ENCODE results near the gene ALKBH3.

ALKBH3 gene

GRCh38 chr11:43923406-43924111 is 42.9 kb downstream of the ALKBH3 start:
- DNase-seq, result peak; percentile 50 to 69

- DNase-seq, result no peak
These were observed 43.7 kb downstream of the ALKBH3 start for GRCh38 chr11:43924112-43924855.

- no peak for DNase-seq
These were observed 44.7 kb downstream of the ALKBH3 start for GRCh38 chr11:43925063-43925931.

- DNase-seq, result no peak
These were observed 45.4 kb downstream of the ALKBH3 start for GRCh38 chr11:43925932-43926505.

DNA sequence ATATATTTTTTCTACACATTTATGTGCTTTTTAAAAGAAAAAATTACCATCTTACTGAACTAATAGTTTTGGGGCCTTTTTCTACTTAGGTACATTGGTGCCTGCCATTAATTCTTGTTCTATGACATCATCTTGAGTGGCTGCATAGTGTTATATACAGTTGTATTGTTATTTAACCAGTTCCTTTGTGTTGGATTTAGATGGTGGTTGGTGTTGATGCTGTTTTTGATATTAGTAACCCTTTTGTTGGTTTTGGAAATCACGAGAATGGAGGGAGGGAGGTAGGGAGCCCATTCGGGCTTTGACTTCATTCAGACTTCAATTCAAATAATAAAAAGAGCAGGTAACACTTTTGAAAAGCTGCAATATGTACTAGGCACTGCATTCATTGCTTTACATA is 46.4 kb downstream of the ALKBH3 start:
- DNase-seq, result no peak

GRCh38 chr11:43927925-43928707 is 47.5 kb downstream of the ALKBH3 start:
- no peak for DNase-seq

DNA sequence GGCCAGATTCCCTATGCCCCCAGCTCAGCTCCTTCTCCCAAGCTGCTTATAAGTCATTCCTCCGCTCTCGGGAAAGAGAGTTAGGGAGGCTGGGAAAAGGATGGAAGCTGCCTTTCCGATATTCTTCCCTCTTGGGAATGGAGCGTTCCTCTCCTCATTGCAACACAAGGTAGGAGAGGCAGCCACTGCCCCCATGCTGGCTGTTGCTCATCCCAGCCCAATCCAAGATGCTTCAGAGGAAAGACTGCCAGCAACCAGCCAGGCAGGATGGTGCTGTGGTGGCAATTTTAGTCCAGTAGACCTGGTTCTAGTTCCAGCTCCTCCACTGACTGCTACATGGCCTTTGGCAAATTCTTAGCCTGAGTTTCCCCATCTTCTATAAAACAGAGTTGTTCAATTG is 48.1 kb downstream of the ALKBH3 start:
- DNase-seq, result no peak

DNA sequence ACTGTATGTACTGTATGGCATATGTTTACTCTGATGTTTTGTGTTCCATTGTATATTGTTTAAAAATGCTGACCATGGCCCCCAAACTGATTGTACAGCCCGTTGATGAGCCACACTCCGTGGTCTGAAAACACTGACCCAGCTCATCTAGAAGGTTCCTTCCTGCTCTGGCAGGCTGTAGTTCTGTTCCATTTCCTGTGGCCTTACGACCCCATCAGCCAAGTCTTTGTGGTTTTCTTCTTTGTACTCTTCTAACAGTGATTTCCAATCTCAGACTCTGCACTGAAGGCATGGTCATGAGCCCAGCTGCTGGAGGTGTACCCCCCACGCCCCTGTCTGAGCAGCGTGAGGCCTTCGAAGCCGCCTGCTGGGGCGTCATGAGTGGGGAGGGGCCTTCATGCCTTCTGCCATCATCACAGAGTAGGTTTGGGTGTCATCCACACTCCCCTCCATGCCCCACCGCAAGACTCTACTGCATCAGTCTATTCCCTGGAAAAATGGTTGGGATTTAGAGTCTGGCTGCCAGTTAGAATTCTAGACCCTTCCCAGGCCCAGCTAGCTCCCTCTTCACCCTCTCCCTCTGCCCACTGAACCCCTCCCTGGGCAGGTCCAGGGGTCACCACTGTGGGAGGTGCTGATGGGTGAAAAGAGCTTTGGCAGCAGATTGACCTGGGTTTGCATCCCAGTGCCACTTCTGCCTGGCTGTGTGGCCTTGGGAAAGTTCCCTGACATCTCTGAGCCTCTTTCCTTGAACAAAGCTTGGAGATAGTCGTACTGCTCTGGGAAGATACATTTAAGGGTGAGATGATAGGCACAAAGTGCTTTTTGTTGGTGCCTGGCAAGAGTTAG is 50.5 kb downstream of the ALKBH3 start:
- DNase-seq, result no peak

- DNase-seq, result no peak
These were observed 51.0 kb downstream of the ALKBH3 start for GRCh38 chr11:43931717-43932039.

GRCh38 chr11:43933226-43933607 is 52.6 kb downstream of the ALKBH3 start:
- DNase-seq, result no peak

GRCh38 chr11:43933608-43934551 is 53.2 kb downstream of the ALKBH3 start:
- peak in 1 of 2 experiments; percentile 28 for DNase-seq

- no peak for DNase-seq
These were observed 54.2 kb downstream of the ALKBH3 start for GRCh38 chr11:43934601-43935423.

GRCh38 chr11:43935424-43935979 is 54.9 kb downstream of the ALKBH3 start:
- no peak for DNase-seq

DNA sequence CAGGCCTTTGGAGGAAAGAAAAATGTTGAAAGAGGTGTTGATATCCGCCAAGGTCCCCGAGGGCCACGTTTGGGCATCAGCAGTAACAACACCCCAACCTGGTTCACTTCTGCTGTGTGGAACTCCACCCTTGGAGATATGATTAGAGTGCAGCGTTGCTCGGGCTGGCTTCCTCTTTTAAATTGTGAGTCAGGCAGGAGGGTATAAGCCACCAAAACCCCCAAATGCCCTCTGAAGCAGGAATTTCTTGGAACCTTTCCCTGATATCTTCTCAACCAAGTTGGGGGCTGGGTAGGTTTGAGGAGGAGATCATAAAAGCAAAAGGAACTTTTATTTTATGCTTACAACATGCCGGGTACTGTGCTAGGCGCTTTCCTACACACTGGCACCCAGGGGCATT is 55.4 kb downstream of the ALKBH3 start:
- no peak for DNase-seq

DNA sequence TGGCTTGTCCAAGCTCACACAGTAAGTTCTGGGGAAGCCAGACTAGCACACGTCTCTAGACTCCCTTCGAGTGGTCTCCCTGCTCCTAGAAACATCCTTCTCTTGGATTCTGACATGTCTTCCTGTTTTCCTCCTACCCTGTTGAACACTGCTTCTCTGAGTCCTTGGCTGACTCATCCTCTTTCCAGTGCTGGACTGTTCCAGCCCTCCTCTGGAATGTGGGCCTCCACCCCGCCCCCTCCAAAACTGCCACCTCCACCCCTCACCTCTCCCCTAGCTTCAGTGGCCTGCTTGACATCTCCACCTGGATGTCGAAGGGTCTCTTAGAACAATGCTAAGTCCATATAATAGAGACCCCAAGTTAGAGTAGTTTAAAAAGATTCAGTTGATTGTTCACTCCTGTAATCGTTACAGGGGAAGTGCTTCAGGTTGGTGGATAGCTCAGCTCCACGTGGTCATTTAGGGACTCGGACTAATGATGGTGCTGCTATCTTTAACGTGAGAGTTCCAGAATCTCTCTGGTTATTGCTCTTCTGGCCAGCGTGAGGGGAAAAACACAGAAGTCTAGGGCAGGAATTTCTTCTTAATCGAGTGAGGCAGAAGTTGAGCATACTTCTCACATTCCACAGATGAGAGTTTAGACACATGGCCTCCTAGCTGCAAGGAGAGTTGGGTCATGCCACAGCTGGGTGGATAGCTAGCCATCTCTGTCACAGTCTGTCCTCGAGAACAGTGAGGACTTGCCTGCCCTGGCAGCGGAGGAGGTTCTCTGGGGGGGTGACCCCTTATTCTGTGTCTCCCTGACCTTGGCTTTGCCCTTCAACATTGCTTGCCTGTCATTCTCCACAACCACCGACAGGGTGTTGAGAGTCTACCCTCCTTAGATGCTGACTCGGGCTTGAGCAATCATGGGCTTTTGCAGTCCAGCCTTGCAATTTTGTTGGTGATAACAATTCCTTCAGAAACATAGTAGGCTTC is 57.1 kb downstream of the ALKBH3 start:
- DNase-seq, result no peak

DNA sequence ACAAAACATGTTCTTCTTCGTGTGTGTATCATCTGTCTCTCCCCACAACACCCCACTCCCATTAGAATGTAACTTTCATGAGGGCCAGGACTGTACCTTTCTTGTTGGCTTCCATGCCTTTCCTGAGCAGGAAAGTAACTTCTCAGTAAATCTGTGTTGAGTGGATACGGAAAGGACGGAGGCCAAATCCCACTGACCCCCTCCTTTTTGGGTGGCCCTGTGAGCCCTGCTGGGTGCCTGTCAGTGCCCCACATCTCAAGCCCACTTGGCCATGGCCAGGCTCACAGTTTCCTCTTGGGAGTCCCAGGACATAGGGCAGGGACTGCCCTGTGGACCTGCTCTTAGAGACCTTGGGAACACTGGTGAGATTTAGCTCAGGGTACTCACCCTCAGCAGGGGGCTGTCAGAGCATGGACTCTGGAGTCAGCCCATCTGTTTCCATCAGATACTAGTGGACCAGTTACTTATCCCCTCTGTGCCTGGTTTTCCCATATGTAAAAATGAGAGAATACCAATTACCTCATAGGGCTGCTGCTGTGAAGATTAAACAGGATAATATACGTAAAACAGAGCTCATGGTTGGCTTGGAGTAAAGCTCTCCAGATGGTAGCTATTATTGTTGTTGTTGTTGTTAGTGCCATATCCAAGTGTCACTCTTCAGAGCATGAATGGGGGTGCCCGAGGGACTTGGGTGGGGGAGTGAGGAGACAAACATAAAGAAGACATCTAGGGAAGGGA is 60.8 kb downstream of the ALKBH3 start:
- DNase-seq, result no peak
